CD8-positive, alpha-beta memory T cell (primary cell): ENCODE results near the gene MACF1. TPM values are rescaled to one million over a fixed set of nuclear protein-coding genes. Genes with fewer than 3 reads are reported as not detected.

ENCODE experiments used
- CTCF ChIA-PET: fragments of 350-600 bp; sonication (Branson Sonifier 250); formaldehyde crosslinking; loops from one replicate; lab custom pipeline; 2021; ENCODE audit warnings: antibody characterized with exemption; lab: Charles Lee
- POLR2A ChIA-PET: fragments of 350-600 bp; sonication (Branson Sonifier 250); formaldehyde crosslinking; loops from one replicate; lab custom pipeline; 2021; ENCODE audit warnings: antibody characterized with exemption; lab: Charles Lee
- DNase-seq, 5 donors: peaks; one replicate each; pipeline versions ENCODE4 v3.0.0 to v3.0.0-alpha.2; 2020 to 2022; ENCODE audit warnings: mixed read lengths in 1 of 5
- H3K27ac ChIP-seq: one replicate; pipeline ENCODE4 v1.7.0; 2013; ENCODE audit warnings: low read depth, mild to moderate bottlenecking, low read length, moderate library complexity
- H3K27me3 ChIP-seq: 2 replicates; pipeline ENCODE4 v1.7.0; 2013; ENCODE audit warnings: low read length, mild to moderate bottlenecking; ENCODE audit not compliant: insufficient read depth, poor library complexity, severe bottlenecking
- H3K36me3 ChIP-seq: 2 replicates; pipeline ENCODE4 v1.7.0; 2013; ENCODE audit warnings: mild to moderate bottlenecking, low read length, moderate library complexity; ENCODE audit not compliant: insufficient read depth
- H3K4me1 ChIP-seq: 2 replicates; pipeline ENCODE4 v1.7.0; 2013; ENCODE audit warnings: mild to moderate bottlenecking, low read length, moderate library complexity; ENCODE audit not compliant: insufficient read depth
- H3K4me3 ChIP-seq: 2 replicates; pipeline ENCODE4 v1.7.0; 2013; ENCODE audit warnings: mild to moderate bottlenecking, low read length
- H3K9me3 ChIP-seq: 2 replicates; pipeline ENCODE4 v1.7.0; 2013; ENCODE audit warnings: mild to moderate bottlenecking, low read length
- H3K27ac Mint-ChIP-seq, 8 donors: one replicate each; pipeline ENCODE4 v1.8.0; 2020 to 2021; ENCODE audit warnings: mixed read lengths in 8 of 8, mild to moderate bottlenecking in 6 of 8, inconsistent platforms in 3 of 8, moderate library complexity in 3 of 8
- H3K27me3 Mint-ChIP-seq, 2 donors: one replicate each; pipeline ENCODE4 v1.8.0; 2020 to 2021; ENCODE audit warnings: mixed read lengths in 2 of 2, mild to moderate bottlenecking in 1 of 2, moderate library complexity in 1 of 2
- H3K36me3 Mint-ChIP-seq, 3 donors: one replicate each; pipeline ENCODE4 v1.8.0; 2020 to 2021; ENCODE audit warnings: mixed read lengths in 3 of 3, inconsistent platforms in 1 of 3, mild to moderate bottlenecking in 1 of 3
- H3K4me1 Mint-ChIP-seq, 3 donors: one replicate each; pipeline ENCODE4 v1.8.0; 2020 to 2021; ENCODE audit warnings: mixed read lengths in 3 of 3, inconsistent platforms in 1 of 3, mild to moderate bottlenecking in 1 of 3
- H3K4me3 Mint-ChIP-seq, 7 donors: one replicate each; pipeline ENCODE4 v1.8.0; 2020 to 2021; ENCODE audit warnings: mixed read lengths in 7 of 7, mild to moderate bottlenecking in 6 of 7, moderate library complexity in 4 of 7, inconsistent platforms in 2 of 7
- H3K9me3 Mint-ChIP-seq, 5 donors: one replicate each; pipeline ENCODE4 v1.8.0; 2020 to 2022; ENCODE audit warnings: mixed read lengths in 5 of 5, mild to moderate bottlenecking in 3 of 5, moderate library complexity in 2 of 5, inconsistent platforms in 1 of 5
- polyA plus RNA-seq: library from polyadenylated mRNA; unstranded; fragments of 300-500 nt; fragmentation: Illumina TruSeq; gene quantifications from one replicate; pipeline ENCODE4 v1.2.3, GENCODE V29; 2021
- total RNA-seq, 2 experiments: library from RNA; stranded (reverse); gene quantifications; one replicate each; pipeline ENCODE4 v1.2.3, GENCODE V29; 2021

The MACF1 gene
- total and polyA plus RNA-seq, 3 experiments from 2014 or later = 87.6 to 154 (median 151) TPM

- Mint-ChIP-seq H3K9me3 (no peaks in the 10 kb centered on the region), H3K36me3 (peaks cover 6 to 85% (median 16%) of the 10 kb centered on the region in 3 donors), H3K27ac (peak overlapping the region in 2 of 8 donors; percentile 46), H3K4me1 (peaks cover 2 to 11% (median 4%) of the 10 kb centered on the region in 3 donors), H3K4me3 (no peak overlapping the region), H3K27me3 (no peaks in the 10 kb centered on the region)
- Histone ChIP-seq H3K4me1 (no peaks in the 10 kb centered on the region), H3K36me3 (peaks cover 59% of the 10 kb centered on the region), H3K9me3 (no peaks in the 10 kb centered on the region), H3K27ac (no peak overlapping the region), H3K27me3 (no peaks in the 10 kb centered on the region), H3K4me3 (no peak overlapping the region)
- CTCF ChIA-PET = no interaction called here
- POLR2A ChIA-PET = interaction anchor here (1.0 kb wide), 1 partner anchor 15 kb away, joined by 4 read pairs; no protein-coding TSS in a partner anchor
- DNase-seq = no peak
Measured at GRCh38 chr1:39384305-39384704, 179.8 kb downstream of the MACF1 start.

GRCh38 chr1:39385067-39385988 lies 180.8 kb downstream of the MACF1 start:
- peaks cover 6 to 85% (median 18%) of the 10 kb centered on the region in 3 donors for H3K36me3 Mint-ChIP-seq
- peak overlapping the region; percentile 30 for H3K27ac ChIP-seq
- H3K27ac Mint-ChIP-seq = peak overlapping the region in 4 of 8 donors; percentile 7 to 77 (median 50)
- no peak for DNase-seq
- no peaks in the 10 kb centered on the region for H3K27me3 Mint-ChIP-seq
- H3K27me3 ChIP-seq = no peaks in the 10 kb centered on the region
- H3K4me1 Mint-ChIP-seq = peaks cover 8 to 18% (median 11%) of the 10 kb centered on the region in 3 donors
- H3K4me1 ChIP-seq = no peaks in the 10 kb centered on the region
- no peak overlapping the region for H3K4me3 ChIP-seq
- H3K36me3 ChIP-seq = peaks cover 59% of the 10 kb centered on the region
- ChIA-PET CTCF (no interaction called here), POLR2A (interaction anchor here (1.0 kb wide), 1 partner anchor 14 kb away, joined by 4 read pairs; no protein-coding TSS in a partner anchor)
- H3K9me3 Mint-ChIP-seq = no peaks in the 10 kb centered on the region
- H3K4me3 Mint-ChIP-seq = no peak overlapping the region
- no peaks in the 10 kb centered on the region for H3K9me3 ChIP-seq

- H3K4me1 Mint-ChIP-seq = peaks cover 18 to 31% (median 24%) of the 10 kb centered on the region in 3 donors
- Histone ChIP-seq H3K4me1 (no peaks in the 10 kb centered on the region), H3K4me3 (no peak overlapping the region), H3K27me3 (no peaks in the 10 kb centered on the region), H3K27ac (no peak overlapping the region), H3K9me3 (no peaks in the 10 kb centered on the region), H3K36me3 (peaks cover 48% of the 10 kb centered on the region)
- CTCF ChIA-PET = interaction anchor here (1.2 to 1.8 kb wide), 5 partner anchors 9 to 195 kb away, joined by 3 to 7 read pairs (median 5); no protein-coding TSS in a partner anchor
- H3K4me3 Mint-ChIP-seq = no peak overlapping the region
- peak overlapping the region in 1 of 8 donors; percentile 7 for H3K27ac Mint-ChIP-seq
- DNase-seq = no peak
- H3K27me3 Mint-ChIP-seq = no peaks in the 10 kb centered on the region
- H3K36me3 Mint-ChIP-seq = peaks cover 8 to 85% (median 27%) of the 10 kb centered on the region in 3 donors
- POLR2A ChIA-PET = no interaction called here
- no peaks in the 10 kb centered on the region for H3K9me3 Mint-ChIP-seq
Measured at GRCh38 chr1:39386997-39387396, 182.5 kb downstream of the MACF1 start.

- Mint-ChIP-seq H3K9me3 (no peaks in the 10 kb centered on the region), H3K4me1 (peaks cover 21 to 35% (median 29%) of the 10 kb centered on the region in 3 donors), H3K27ac (peak overlapping the region in 2 of 8 donors; percentile 32 to 38), H3K36me3 (peaks cover 10 to 85% (median 27%) of the 10 kb centered on the region in 3 donors), H3K4me3 (no peak overlapping the region), H3K27me3 (no peaks in the 10 kb centered on the region)
- Histone ChIP-seq H3K4me1 (no peaks in the 10 kb centered on the region), H3K27me3 (no peaks in the 10 kb centered on the region), H3K9me3 (no peaks in the 10 kb centered on the region), H3K27ac (no peak overlapping the region), H3K4me3 (no peak overlapping the region), H3K36me3 (peaks cover 44% of the 10 kb centered on the region)
- DNase-seq = no peak
- POLR2A ChIA-PET = no interaction called here
- CTCF ChIA-PET = interaction anchor here (1.2 to 1.8 kb wide), 5 partner anchors 10 to 195 kb away, joined by 3 to 7 read pairs (median 5); no protein-coding TSS in a partner anchor
Measured at GRCh38 chr1:39387452-39387851, 183.0 kb downstream of the MACF1 start.

- H3K36me3 ChIP-seq = peaks cover 25% of the 10 kb centered on the region
- peak overlapping the region in 1 of 7 donors; percentile 3 for H3K4me3 Mint-ChIP-seq
- H3K4me1 Mint-ChIP-seq = peaks cover 64 to 78% (median 74%) of the 10 kb centered on the region in 3 donors
- POLR2A ChIA-PET = interaction anchor here (0.7 kb wide), 1 partner anchor 139 kb away, joined by 5 read pairs; no protein-coding TSS in a partner anchor
- no peaks in the 10 kb centered on the region for H3K9me3 ChIP-seq
- H3K27me3 ChIP-seq = no peaks in the 10 kb centered on the region
- CTCF ChIA-PET = interaction anchor here (0.7 to 2.0 kb wide), 2 partner anchors 19 to 33 kb away, joined by 3 to 6 read pairs; no protein-coding TSS in a partner anchor
- no peaks in the 10 kb centered on the region for H3K27me3 Mint-ChIP-seq
- DNase-seq = no peak
- H3K36me3 Mint-ChIP-seq = peaks cover 5 to 71% (median 19%) of the 10 kb centered on the region in 3 donors
- H3K4me3 ChIP-seq = no peak overlapping the region
- peak overlapping the region in 7 of 8 donors; percentile 1 to 73 (median 18) for H3K27ac Mint-ChIP-seq
- peak overlapping the region; percentile 40 for H3K27ac ChIP-seq
- H3K9me3 Mint-ChIP-seq = no peaks in the 10 kb centered on the region
- peaks cover 21% of the 10 kb centered on the region for H3K4me1 ChIP-seq
Measured at GRCh38 chr1:39391691-39392679, 187.5 kb downstream of the MACF1 start.

- Histone ChIP-seq H3K27me3 (no peaks in the 10 kb centered on the region), H3K4me1 (peaks cover 29% of the 10 kb centered on the region), H3K27ac (no peak overlapping the region), H3K36me3 (peaks cover 15% of the 10 kb centered on the region), H3K4me3 (no peak overlapping the region), H3K9me3 (no peaks in the 10 kb centered on the region)
- Mint-ChIP-seq H3K4me3 (peak overlapping the region in 1 of 7 donors; percentile 54), H3K4me1 (peaks cover 70 to 82% (median 78%) of the 10 kb centered on the region in 3 donors), H3K9me3 (no peaks in the 10 kb centered on the region), H3K27ac (peak overlapping the region in 4 of 8 donors; percentile 42 to 77 (median 62)), H3K36me3 (peaks cover 5 to 61% (median 13%) of the 10 kb centered on the region in 3 donors), H3K27me3 (no peaks in the 10 kb centered on the region)
- DNase-seq = no peak
- POLR2A ChIA-PET = no interaction called here
- CTCF ChIA-PET = no interaction called here
Measured at GRCh38 chr1:39392851-39393573, 188.5 kb downstream of the MACF1 start.

- Histone ChIP-seq H3K4me3 (no peak overlapping the region), H3K4me1 (peaks cover 35% of the 10 kb centered on the region), H3K27me3 (no peaks in the 10 kb centered on the region), H3K27ac (no peak overlapping the region), H3K9me3 (no peaks in the 10 kb centered on the region), H3K36me3 (peaks cover 9% of the 10 kb centered on the region)
- POLR2A ChIA-PET = no interaction called here
- Mint-ChIP-seq H3K36me3 (peaks cover 5 to 55% (median 13%) of the 10 kb centered on the region in 3 donors), H3K4me1 (peaks cover 76 to 85% (median 84%) of the 10 kb centered on the region in 3 donors), H3K27me3 (no peaks in the 10 kb centered on the region), H3K9me3 (no peaks in the 10 kb centered on the region), H3K4me3 (peak overlapping the region in 3 of 7 donors; percentile 19 to 72 (median 26)), H3K27ac (peak overlapping the region in 7 of 8 donors; percentile 25 to 90 (median 63))
- CTCF ChIA-PET = interaction anchor here (0.8 kb wide), 1 partner anchor 32 kb away, joined by 3 read pairs; no protein-coding TSS in a partner anchor
- DNase-seq = no peak
Measured at GRCh38 chr1:39393645-39394044, 189.2 kb downstream of the MACF1 start.
